NCI-H526 (cell line): Measurements from ENCODE around the gene TBC1D1.

Experiments used
- DNase-seq, 2 experiments: peaks; one replicate each; lab custom pipeline; 2025; lab: John Stamatoyannopoulos, UW

The TBC1D1 gene

DNA sequence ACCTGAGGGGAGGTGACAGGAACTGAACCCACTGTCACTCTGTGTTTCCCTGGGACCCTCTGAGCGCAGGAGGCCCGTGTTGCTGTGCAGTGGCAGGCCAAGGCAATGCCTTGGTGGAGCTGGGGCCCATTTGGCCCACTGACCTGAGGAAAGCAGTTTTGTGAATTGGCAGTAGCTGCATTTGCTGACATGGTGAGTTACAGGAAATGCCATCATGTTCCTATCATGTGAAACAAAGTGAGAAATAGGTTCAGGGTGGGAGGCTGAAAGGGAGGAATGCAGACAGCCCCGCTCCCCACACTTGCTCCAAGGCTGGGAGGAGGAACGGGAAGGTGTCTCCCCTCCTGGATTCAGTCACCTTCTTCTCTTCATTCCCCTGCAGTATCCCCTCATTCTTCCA is 215.4 kb downstream of the TBC1D1 start:
- DNase-seq, result no peak

GRCh38 chr4:38106886-38107514 is 216.1 kb downstream of the TBC1D1 start:
- DNase-seq, result no peak

DNA sequence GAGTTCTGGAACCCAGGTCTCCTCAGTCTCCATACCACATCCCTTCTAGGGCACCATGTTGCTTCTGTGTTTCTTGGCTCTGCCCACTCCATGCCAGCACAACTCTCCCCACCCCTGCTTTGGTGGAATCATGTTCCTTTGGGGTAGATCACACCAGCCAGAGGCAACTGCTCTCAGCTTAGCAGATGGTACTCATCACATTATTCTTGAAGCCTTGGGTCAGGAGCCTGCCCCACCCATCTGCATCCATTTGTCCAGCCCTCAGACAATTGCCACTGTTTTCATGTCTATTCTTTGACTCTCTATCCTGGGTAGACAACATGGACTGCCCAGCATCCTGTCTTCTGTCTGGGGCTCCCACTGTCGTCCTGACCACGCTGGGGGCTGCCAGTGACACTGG is 216.9 kb downstream of the TBC1D1 start:
- DNase-seq, result no peak

DNA sequence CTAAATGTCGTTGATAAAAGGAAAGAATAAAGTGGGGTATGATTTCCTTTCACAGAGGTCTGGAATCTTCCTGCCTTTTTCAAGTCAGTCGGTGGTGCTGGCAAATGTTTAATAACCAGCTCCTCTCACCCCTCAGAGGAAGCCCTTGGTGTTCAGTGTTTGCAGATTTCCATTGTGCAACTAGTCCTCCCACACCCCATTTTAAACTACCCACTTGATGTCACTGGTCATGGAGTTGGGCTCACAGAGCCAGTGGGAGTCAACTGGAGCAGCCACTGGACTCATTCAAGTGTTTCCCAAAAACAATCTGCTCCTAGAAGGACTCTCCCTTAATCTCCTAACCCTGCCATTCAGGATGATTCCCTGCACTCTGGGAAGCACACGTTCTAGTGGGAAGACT is 218.5 kb downstream of the TBC1D1 start:
- no peak for DNase-seq

GRCh38 chr4:38109896-38110295 is 219.0 kb downstream of the TBC1D1 start:
- DNase-seq, result no peak

DNA sequence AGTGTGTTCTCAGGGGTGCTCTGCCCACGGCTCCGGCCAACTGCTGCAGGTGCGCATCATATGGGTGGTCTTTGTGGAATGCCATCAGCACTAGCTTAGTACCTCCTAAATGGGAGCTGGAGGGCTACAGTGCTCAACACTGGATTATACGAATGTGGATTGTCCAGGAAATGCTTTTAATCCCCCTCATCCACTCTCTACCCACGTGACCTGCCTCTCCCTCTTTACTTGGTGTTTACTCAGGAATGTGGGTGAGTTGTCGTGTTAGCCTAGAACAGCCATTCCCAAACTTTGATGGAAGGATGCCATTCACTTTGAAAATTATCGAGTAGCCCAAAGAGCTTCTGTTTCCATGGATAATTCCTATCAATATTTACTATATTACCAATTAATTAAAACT is 220.1 kb downstream of the TBC1D1 start:
- no peak for DNase-seq

GRCh38 chr4:38111717-38112116 is 220.8 kb downstream of the TBC1D1 start:
- no peak for DNase-seq

GRCh38 chr4:38113132-38113531 is 222.2 kb downstream of the TBC1D1 start:
- no peak for DNase-seq

GRCh38 chr4:38113551-38113950 is 222.7 kb downstream of the TBC1D1 start:
- no peak for DNase-seq

DNA sequence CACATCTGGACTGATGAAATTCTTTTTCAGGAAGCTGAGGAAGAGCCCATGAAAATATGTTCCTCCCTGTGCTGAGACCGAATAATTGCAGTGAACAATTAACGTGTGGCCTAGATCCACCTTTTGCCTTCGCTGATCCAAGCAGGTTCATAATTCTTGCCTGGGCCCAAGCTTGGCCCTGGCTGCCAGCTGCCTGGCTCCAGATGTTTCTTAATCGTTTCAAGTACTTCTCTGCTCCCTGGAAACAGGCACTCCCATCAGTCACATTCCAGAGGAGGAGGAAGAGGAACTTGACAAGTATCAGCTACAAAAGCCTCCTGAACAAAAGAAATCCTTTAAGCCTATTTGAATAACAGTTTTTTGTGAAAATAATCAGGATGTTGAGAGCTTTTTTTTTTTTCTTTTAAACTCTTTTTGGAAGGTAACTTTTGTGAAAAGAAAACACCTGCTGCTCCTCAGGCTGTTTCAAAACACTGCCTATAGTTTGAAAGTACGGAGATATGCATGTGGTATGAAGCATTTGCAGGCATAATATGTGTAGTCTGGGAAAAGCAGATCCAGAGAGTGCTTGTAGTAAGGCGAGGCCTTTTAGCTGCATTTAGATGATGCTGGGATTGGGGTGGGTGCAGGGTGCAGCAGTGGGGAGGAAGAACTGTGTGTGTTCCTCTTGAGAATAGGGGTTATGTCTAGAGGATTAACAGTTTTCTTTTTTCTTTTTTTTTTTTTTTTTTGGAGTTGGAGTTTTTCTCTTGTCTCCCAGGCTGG is 223.7 kb downstream of the TBC1D1 start:
- no peak for DNase-seq

DNA sequence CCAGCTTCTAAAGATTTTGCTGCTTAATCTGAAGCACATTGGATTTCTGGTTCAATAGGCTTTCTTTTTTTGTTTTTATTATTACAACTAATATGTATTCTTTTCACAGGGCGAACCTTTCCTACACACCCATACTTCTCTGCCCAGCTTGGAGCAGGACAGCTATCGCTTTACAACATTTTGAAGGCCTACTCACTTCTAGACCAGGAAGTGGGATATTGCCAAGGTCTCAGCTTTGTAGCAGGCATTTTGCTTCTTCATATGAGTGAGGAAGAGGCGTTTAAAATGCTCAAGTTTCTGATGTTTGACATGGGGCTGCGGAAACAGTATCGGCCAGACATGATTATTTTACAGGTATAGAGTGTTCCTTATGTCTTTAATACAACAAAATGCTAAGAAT is 224.7 kb downstream of the TBC1D1 start:
- DNase-seq, result no peak

GRCh38 chr4:38117591-38117990 is 226.7 kb downstream of the TBC1D1 start:
- DNase-seq, result no peak

GRCh38 chr4:38119668-38120385 is 228.9 kb downstream of the TBC1D1 start:
- DNase-seq, result no peak

- no peak for DNase-seq
These were observed 229.9 kb downstream of the TBC1D1 start for GRCh38 chr4:38120772-38121171.

- no peak for DNase-seq
These were observed 231.2 kb downstream of the TBC1D1 start for GRCh38 chr4:38122060-38122459.

GRCh38 chr4:38123555-38123954 is 232.7 kb downstream of the TBC1D1 start:
- DNase-seq, result no peak

DNA sequence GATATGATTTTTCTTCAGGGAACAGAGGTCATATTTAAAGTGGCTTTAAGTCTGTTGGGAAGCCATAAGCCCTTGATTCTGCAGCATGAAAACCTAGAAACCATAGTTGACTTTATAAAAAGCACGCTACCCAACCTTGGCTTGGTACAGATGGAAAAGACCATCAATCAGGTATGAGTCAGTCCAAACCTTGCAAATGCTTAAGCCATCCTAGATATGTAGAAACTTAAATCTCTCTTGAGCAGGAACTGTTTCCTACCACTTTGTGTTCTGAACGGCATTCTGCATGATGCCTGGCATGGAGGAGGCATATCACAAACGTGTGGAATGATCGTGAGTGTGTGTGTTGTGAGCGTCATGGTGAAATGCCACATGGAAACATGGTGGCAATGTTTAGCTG is 234.1 kb downstream of the TBC1D1 start:
- no peak for DNase-seq

DNA sequence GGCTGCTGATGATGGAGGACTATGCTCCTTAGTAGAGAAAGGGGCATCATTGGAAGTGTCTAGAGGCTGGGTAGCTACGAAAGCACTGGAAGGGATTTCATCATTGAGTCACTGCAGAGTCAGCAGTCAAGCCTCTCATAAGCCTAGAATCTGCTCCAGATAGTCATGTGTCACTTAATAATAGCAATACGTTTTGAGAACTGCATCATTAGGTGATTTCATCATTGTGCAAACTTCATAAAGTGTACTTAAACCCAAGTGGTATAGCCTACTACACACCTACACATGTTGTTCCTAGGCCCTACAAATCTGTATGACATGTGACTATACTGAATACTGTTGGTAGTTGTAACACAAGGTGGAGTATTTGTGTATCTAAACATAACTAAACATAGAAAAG is 234.9 kb downstream of the TBC1D1 start:
- DNase-seq, result no peak

DNA sequence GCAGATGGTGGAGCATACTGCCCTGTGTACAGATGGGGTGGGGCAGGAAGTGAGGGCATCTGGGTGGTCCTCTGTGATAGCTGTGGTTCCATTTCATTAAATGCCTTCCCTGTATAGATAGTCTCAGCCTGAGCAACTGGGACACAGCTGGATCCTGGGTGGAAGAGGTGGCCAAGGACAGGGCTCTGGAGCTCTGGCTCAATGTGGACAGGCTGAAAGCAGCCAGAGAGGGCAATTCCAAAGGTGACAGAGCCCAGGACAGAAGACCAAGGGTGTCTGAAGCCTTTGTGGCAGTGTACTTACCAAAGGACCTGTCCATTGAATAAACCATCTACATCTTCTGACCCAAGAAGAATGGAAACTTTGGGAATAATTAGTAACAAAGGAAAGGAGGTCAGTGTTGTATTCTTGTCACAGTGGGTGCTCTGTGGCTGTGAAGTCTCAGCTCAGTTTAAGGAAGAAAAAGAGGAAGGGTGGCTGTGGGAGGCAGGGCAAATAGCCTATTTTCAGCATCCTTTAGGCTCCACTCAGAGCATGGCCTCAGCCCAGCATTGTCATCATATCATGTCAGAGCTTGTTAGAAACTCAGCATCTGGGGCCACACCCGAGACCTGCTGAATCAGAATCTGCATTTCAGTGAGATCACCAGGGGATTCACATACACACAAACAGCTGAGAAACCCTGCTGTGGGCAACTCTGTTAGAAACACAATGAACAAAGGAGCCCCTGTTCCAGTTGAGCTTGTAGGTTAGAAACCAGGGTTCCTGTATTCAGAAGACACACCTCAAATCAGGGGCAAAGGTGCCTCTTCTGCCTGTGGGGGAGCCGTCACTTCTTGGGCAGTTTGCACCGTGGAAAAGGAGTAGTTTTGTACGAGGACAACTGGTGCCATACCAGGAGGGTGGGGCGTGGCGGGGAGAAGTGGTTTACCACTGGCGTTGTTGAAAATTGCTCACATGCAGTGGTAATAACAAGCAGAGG is 237.9 kb downstream of the TBC1D1 start:
- peak in 1 of 2 experiments; percentile 12 for DNase-seq

- DNase-seq, result no peak
These were observed 238.8 kb downstream of the TBC1D1 start for GRCh38 chr4:38129460-38130227.

DNA sequence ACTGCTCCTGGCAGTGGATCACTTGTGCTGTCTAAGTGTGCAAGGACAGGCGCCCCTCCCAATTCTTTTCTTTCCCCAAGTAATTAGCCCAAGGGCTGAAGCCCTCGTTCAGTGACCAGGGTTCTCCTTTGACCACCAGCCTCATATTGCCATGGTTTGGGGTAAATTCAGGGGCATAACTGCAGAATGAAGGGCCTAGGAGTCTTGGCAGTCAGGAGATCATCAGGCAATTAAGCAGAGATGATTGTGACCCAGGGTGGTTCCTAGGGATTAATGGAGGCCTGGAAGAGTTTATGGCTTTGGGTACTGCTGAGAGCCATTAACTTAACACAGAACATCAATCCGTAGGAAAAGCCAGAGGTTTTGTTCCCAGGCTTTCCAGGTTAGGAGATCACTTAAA is 240.0 kb downstream of the TBC1D1 start:
- no peak for DNase-seq
